ENCODE results near the gene TSHR.

DNA sequence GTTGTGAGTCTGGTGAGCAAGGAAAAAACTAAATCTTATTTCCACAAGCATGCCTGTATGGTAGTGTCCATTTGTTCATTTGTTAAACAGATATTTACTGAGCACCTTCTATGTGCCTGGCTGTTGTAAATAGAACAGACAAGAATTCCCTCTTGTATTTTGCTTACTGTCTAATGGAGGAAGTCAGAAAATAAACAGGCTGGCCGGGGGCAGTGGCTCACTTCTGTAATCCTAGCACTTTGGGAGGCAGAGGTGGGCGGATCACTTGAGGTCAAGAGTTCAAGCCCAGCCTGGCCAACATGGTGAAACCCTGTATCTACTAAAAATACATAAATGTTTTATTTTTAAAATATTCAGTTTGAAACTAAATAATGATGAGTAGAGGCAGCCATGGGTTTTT lies 186.0 kb downstream of the TSHR start:
- TF ChIP-seq POLR2AphosphoS5 (IDR thresholded peaks at IDR 0.05), result no peak
- TF ChIP-seq, protein P1, sequence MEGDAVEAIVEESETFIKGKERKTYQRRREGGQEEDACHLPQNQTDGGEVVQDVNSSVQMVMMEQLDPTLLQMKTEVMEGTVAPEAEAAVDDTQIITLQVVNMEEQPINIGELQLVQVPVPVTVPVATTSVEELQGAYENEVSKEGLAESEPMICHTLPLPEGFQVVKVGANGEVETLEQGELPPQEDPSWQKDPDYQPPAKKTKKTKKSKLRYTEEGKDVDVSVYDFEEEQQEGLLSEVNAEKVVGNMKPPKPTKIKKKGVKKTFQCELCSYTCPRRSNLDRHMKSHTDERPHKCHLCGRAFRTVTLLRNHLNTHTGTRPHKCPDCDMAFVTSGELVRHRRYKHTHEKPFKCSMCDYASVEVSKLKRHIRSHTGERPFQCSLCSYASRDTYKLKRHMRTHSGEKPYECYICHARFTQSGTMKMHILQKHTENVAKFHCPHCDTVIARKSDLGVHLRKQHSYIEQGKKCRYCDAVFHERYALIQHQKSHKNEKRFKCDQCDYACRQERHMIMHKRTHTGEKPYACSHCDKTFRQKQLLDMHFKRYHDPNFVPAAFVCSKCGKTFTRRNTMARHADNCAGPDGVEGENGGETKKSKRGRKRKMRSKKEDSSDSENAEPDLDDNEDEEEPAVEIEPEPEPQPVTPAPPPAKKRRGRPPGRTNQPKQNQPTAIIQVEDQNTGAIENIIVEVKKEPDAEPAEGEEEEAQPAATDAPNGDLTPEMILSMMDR (IDR thresholded peaks at IDR 0.05), result no peak
